ENCODE measurements around the gene DSG3.

DSG3 gene

GRCh38 chr18:31508781-31509180 lies 61.2 kb downstream of the DSG3 start:
- Histone ChIP-seq H3K9me3 (ENCODE audit: control insufficient read depth, insufficient read depth, low read length) (no peaks in the 10 kb centered on the region), H3K4me1 (ENCODE audit: insufficient read depth, low read length) (peaks cover 18% of the 10 kb centered on the region), H3K9ac (ENCODE audit: low read depth, low read length) (no peak overlapping the region), H3K36me3 (ENCODE audit: insufficient read depth, low read length) (no peaks in the 10 kb centered on the region; the same call in 1 of the 2 replicates)

- Histone ChIP-seq H3K9ac (ENCODE audit: low read depth, low read length) (no peak overlapping the region), H3K9me3 (ENCODE audit: control insufficient read depth, insufficient read depth, low read length) (no peaks in the 10 kb centered on the region), H3K36me3 (ENCODE audit: insufficient read depth, low read length) (no peaks in the 10 kb centered on the region; the same call in 1 of the 2 replicates), H3K4me1 (ENCODE audit: insufficient read depth, low read length) (peaks cover 24% of the 10 kb centered on the region)
Measured at GRCh38 chr18:31509571-31509970, 62.0 kb downstream of the DSG3 start.

DNA sequence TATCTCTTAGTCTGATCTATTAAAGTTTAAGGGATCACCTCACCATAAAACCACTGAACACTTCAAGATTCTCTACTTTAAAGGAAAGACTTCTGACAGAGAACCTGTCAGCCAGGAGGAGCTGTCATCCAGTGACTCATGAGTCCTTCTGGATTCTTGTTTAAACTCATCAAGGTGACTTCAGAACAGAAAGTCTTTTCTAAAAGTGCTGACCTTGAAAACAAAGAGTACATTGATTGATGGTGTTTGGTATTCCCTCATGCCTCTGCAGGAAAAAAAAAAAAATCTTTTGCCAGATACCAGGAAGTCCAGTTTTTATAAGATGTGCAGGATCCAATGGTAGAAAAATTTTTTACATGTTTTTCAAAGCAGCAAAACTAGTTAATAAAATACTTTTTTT lies 62.8 kb downstream of the DSG3 start:
- Histone ChIP-seq H3K9me3 (ENCODE audit: control insufficient read depth, insufficient read depth, low read length) (no peaks in the 10 kb centered on the region), H3K9ac (ENCODE audit: low read depth, low read length) (no peak overlapping the region), H3K4me1 (ENCODE audit: insufficient read depth, low read length) (peaks cover 26% of the 10 kb centered on the region), H3K36me3 (ENCODE audit: insufficient read depth, low read length) (no peaks in the 10 kb centered on the region; the same call in 1 of the 2 replicates)

GRCh38 chr18:31511098-31511497 lies 63.6 kb downstream of the DSG3 start:
- Histone ChIP-seq H3K4me1 (ENCODE audit: insufficient read depth, low read length) (peaks cover 31% of the 10 kb centered on the region), H3K36me3 (ENCODE audit: insufficient read depth, low read length) (no peaks in the 10 kb centered on the region; the same call in 1 of the 2 replicates), H3K9ac (ENCODE audit: low read depth, low read length) (no peak overlapping the region), H3K9me3 (ENCODE audit: control insufficient read depth, insufficient read depth, low read length) (no peaks in the 10 kb centered on the region)

DNA sequence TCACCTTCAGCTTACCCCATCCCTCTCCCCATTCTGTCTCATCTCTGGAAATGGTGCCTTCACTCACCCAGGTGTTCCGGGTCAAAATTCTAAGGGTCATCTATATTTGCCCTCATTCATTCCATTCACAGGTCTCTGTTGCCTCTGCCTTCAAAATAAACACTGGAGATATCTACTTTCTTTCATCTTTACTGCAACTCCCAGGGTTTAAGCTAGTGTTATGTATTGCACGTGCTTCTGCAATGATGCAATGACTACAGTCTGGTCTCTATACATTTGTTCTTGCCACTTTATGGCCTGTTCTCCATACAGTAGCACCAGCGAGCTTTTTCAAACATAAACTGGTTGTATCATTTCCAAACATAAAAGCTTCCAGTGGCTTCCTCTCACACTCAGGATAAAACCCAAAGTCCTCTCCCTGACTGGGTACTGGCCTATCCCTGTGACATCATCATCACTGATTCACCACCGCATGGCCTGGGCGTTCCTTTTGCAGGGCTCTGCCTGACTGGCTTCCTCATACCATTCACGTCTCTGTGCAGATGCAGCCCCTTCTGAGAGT lies 64.7 kb downstream of the DSG3 start:
- Histone ChIP-seq H3K9ac (ENCODE audit: low read depth, low read length) (no peak overlapping the region), H3K36me3 (ENCODE audit: insufficient read depth, low read length) (no peaks in the 10 kb centered on the region; the same call in 1 of the 2 replicates), H3K4me1 (ENCODE audit: insufficient read depth, low read length) (peaks cover 39% of the 10 kb centered on the region), H3K9me3 (ENCODE audit: control insufficient read depth, insufficient read depth, low read length) (no peaks in the 10 kb centered on the region)

GRCh38 chr18:31513189-31513935 lies 65.8 kb downstream of the DSG3 start:
- H3K36me3 ChIP-seq (ENCODE audit: insufficient read depth, low read length) = no peaks in the 10 kb centered on the region; the same call in 1 of the 2 replicates
- peaks cover 39% of the 10 kb centered on the region for H3K4me1 ChIP-seq (ENCODE audit: insufficient read depth, low read length)
- no peak overlapping the region for H3K9ac ChIP-seq (ENCODE audit: low read depth, low read length)
- no peaks in the 10 kb centered on the region for H3K9me3 ChIP-seq (ENCODE audit: control insufficient read depth, insufficient read depth, low read length)

DNA sequence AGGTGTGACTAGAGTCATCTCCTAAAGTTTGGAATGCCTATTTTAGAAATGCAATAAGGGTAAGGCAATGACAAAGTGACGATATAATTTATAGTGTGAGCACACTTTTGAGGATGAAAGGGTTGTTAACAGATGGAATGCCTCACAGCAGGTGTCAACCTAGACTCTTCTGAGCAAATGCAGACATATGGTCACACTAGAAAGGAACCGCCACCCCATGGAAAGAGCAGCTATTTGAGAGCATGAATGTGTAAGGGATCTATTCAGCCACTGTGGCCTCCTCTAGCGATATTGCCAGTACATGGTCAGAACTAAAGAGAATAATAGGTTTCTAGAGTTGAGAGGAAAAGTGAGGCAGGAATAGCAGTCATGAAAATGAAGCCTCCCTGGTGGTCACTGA lies 68.9 kb downstream of the DSG3 start:
- H3K9ac ChIP-seq (ENCODE audit: low read depth, low read length) = no peak overlapping the region
- no peaks in the 10 kb centered on the region for H3K9me3 ChIP-seq (ENCODE audit: control insufficient read depth, insufficient read depth, low read length)
- H3K36me3 ChIP-seq (ENCODE audit: insufficient read depth, low read length) = peaks cover 5% of the 10 kb centered on the region
- peaks cover 34% of the 10 kb centered on the region for H3K4me1 ChIP-seq (ENCODE audit: insufficient read depth, low read length)

DNA sequence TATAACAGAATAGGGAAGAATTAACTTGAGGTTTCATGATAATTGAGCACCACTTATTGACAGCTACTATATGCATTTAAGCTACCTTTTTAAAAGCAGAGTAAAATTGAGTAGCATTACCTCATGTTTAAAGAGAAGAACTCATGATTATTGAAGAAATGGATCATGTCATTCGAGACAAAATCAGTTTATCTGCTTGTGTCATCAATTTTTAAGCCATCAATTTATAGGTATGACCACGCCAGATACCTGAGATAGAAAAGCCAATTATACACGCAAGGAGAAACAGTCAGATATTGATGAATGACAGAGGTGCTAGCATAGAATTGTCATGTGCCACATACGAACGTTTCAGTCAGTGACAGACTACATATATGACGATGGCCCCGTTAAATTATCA lies 78.8 kb downstream of the DSG3 start:
- no peak overlapping the region for H3K9ac ChIP-seq (ENCODE audit: low read depth, low read length)
- H3K36me3 ChIP-seq (ENCODE audit: insufficient read depth, low read length) = peaks cover 34% of the 10 kb centered on the region
- H3K4me1 ChIP-seq (ENCODE audit: insufficient read depth, low read length) = no peaks in the 10 kb centered on the region
- H3K9me3 ChIP-seq (ENCODE audit: control insufficient read depth, insufficient read depth, low read length) = no peaks in the 10 kb centered on the region
